Bronchial epithelial cell (primary cell): Measurements from ENCODE around the gene OR1J2. TPM values are rescaled to one million over a fixed set of nuclear protein-coding genes. Genes with fewer than 3 reads are reported as not detected.
"Not testable (repeated sequence)": the region's sequence is repeated elsewhere in the genome, so short reads cannot be mapped to it uniquely, and the experiment has no call there.

Experiments
- DNase-seq: peaks from one replicate; pipeline ENCODE4 v3.0.0-alpha.2; 2010; ENCODE audit warnings: low read depth
- FAIRE-seq: peaks from 2 replicates; lab custom pipeline; 2011; peaks lifted over from hg19 to GRCh38; lab: Jason Lieb, UNC
- H3K27me3 ChIP-seq: 2 replicates; pipeline ENCODE4 v1.5.1; 2011; ENCODE audit warnings: low read length; ENCODE audit not compliant: control insufficient read depth, insufficient read depth
- H3K36me3 ChIP-seq: 2 replicates; pipeline ENCODE4 v1.5.1; 2011; ENCODE audit warnings: low read length; ENCODE audit not compliant: control insufficient read depth, insufficient read depth
- H3K4me3 ChIP-seq: 2 replicates; pipeline ENCODE4 v1.5.1; 2011; ENCODE audit warnings: mild to moderate bottlenecking, low read depth, low read length, control low read depth
- CTCF ChIP-seq: IDR thresholded peaks from 2 replicates; pipeline ENCODE4 v1.5.1; 2011; ENCODE audit warnings: mild to moderate bottlenecking, moderate library complexity, low read length, control low read depth, inconsistent platforms; ENCODE audit not compliant: insufficient read depth, severe bottlenecking
- total RNA-seq: library from RNA; depleted of rRNA; stranded (reverse); fragments of >200 nt; gene quantifications from 2 replicates; pipeline ENCODE4 v1.2.1, GENCODE V29; 2014

Gene OR1J2
- total RNA-seq, 1 donor from 2014 or later, result not detected

- TF ChIP-seq CTCF, result no peak
- Histone ChIP-seq H3K4me3 (no peak overlapping the region), H3K36me3 (no peaks in the 10 kb centered on the region), H3K27me3 (no peaks in the 10 kb centered on the region)
- no peak for FAIRE-seq
- DNase-seq, result no peak
These were observed 3.6 kb upstream of the OR1J2 start for GRCh38 chr9:122506964-122507363.

- TF ChIP-seq CTCF, result no peak
- Histone ChIP-seq H3K36me3 (no peaks in the 10 kb centered on the region), H3K4me3 (no peak overlapping the region), H3K27me3 (no peaks in the 10 kb centered on the region)
- FAIRE-seq (no peak), DNase-seq (no peak)
These were observed 7.6 kb downstream of the OR1J2 start for GRCh38 chr9:122518226-122518625.

GRCh38 chr9:122518841-122519240 is 8.2 kb downstream of the OR1J2 start, which contains the start of gene OR1J4:
Gene OR1J4, plus strand, starts transcription at chr9:122519141. Its CDS starts 0 bp downstream, at chr9:122519141.
- FAIRE-seq (no peak), DNase-seq (no peak)
- no peaks in the 10 kb centered on the region for H3K27me3 ChIP-seq
- no peak within 1 kb of the TSS for H3K4me3 ChIP-seq
- no peaks in the 10 kb centered on the region for H3K36me3 ChIP-seq
- no peak for TF ChIP-seq CTCF

GRCh38 chr9:122519376-122519775 is 8.8 kb downstream of the OR1J2 start:
- no peak overlapping the region for H3K4me3 ChIP-seq
- H3K36me3 ChIP-seq, result no peaks in the 10 kb centered on the region
- H3K27me3 ChIP-seq, result no peaks in the 10 kb centered on the region
- DNase-seq (no peak), FAIRE-seq (no peak)
- no peak for TF ChIP-seq CTCF

- H3K36me3 ChIP-seq, result no peaks in the 10 kb centered on the region
- FAIRE-seq (no peak), DNase-seq (no peak)
- peaks cover 2% of the 10 kb centered on the region for H3K27me3 ChIP-seq
- TF ChIP-seq CTCF, result no peak
- H3K4me3 ChIP-seq, result no peak overlapping the region
These were observed 16.0 kb downstream of the OR1J2 start for GRCh38 chr9:122526602-122527001.

GRCh38 chr9:122527193-122527592 is 16.6 kb downstream of the OR1J2 start, which contains the start of gene OR1N1:
Gene OR1N1, minus strand, starts transcription at chr9:122527293. Its CDS starts 0 bp downstream, at chr9:122527293.
- FAIRE-seq (no peak), DNase-seq (no peak)
- no peak within 1 kb of the TSS for H3K4me3 ChIP-seq
- H3K36me3 ChIP-seq, result no peaks in the 10 kb centered on the region
- no peak for TF ChIP-seq CTCF
- H3K27me3 ChIP-seq, result peaks cover 2% of the 10 kb centered on the region

GRCh38 chr9:122531157-122531556 is 20.6 kb downstream of the OR1J2 start:
- FAIRE-seq, DNase-seq, H3K27me3 ChIP-seq, H3K4me3 ChIP-seq, H3K36me3 ChIP-seq: not testable (repeated sequence)
